ENCODE data around the gene DDX10. TPM values are rescaled to one million over a fixed set of nuclear protein-coding genes. Genes with fewer than 3 reads are reported as not detected.

Gene DDX10
- polyA plus RNA-seq, 1 of the 3 experiments (the other 2 are of a cell fraction): 35.8 TPM

- TF ChIP-seq REST (IDR thresholded peaks at IDR 0.05; ENCODE audit: low read depth, low read length): no peak
- TF ChIP-seq GABPA (IDR thresholded peaks at IDR 0.05; ENCODE audit: low read depth): no peak
- TF ChIP-seq RCOR1 (IDR thresholded peaks at IDR 0.05; ENCODE audit: low read length): no peak
These were observed 18.9 kb upstream of the DDX10 start (continued) for GRCh38 chr11:108645970-108646369.

GRCh38 chr11:108647387-108647700, 17.5 kb upstream of the DDX10 start:
- H3K9ac ChIP-seq: no peak overlapping the region
- no peak overlapping the region for H2AFZ ChIP-seq (ENCODE audit: low read depth)
- H3K4me3 ChIP-seq (ENCODE audit: low read depth in 2 of 2, low read length in 1 of 2): no peak overlapping the region
- no peaks in the 10 kb centered on the region for H3K4me1 ChIP-seq (ENCODE audit: control insufficient read depth in 1 of 2, insufficient read depth in 2 of 2, low read depth in 1 of 2, low read length in 1 of 2)
- no peaks in the 10 kb centered on the region for H4K20me1 ChIP-seq (ENCODE audit: insufficient read depth)
- no peaks in the 10 kb centered on the region for H3K9me2 ChIP-seq
- H3K36me3 ChIP-seq (replicated peaks in 1 of 2; ENCODE audit: control insufficient read depth in 1 of 2, insufficient read depth in 2 of 2, low read length in 1 of 2): no peaks in the 10 kb centered on the region
- H3K79me2 ChIP-seq (ENCODE audit: insufficient read depth): no peaks in the 10 kb centered on the region
- no peak for TF ChIP-seq MAX (IDR thresholded peaks at IDR 0.05; ENCODE audit: low read depth)
- no peak for TF ChIP-seq CHD2 (IDR thresholded peaks at IDR 0.05; ENCODE audit: low read length, partially characterized antibody)
- TF ChIP-seq RXRA (IDR thresholded peaks at IDR 0.05; ENCODE audit: borderline replicate concordance, low read depth): no peak
- TF ChIP-seq FOXJ3 (CRISPR knock-in tag; IDR thresholded peaks at IDR 0.05): no peak
- TF ChIP-seq FOSL2 (IDR thresholded peaks at IDR 0.05; ENCODE audit: borderline replicate concordance, low read depth): no peak
- no peak for TF ChIP-seq NFIC (IDR thresholded peaks at IDR 0.05; ENCODE audit: borderline replicate concordance)
- no peak for TF ChIP-seq RCOR1 (IDR thresholded peaks at IDR 0.05; ENCODE audit: low read length)
- TF ChIP-seq MEF2A (IDR thresholded peaks at IDR 0.05; ENCODE audit: borderline replicate concordance, low read depth): no peak
- no peak for TF ChIP-seq REST (IDR thresholded peaks at IDR 0.05; ENCODE audit: low read depth, low read length)
- no peak for TF ChIP-seq USF2 (IDR thresholded peaks at IDR 0.05; ENCODE audit: borderline replicate concordance, low read depth, low read length)
- no peak for TF ChIP-seq NRF1 (IDR thresholded peaks at IDR 0.05; ENCODE audit: low read depth, low read length)
- no peaks in the 10 kb centered on the region for H3K9me3 ChIP-seq
- CTCF ChIA-PET: interaction anchor here (0.6 to 3.8 kb wide), 11 partner anchors 10 to 553 kb away, joined by 3 to 30 read pairs (median 3); no protein-coding TSS in a partner anchor
- no peaks in the 10 kb centered on the region for H3K27me3 ChIP-seq (ENCODE audit: insufficient read depth)
- POLR2A ChIA-PET: no interaction called here
- H3K4me2 ChIP-seq: no peak overlapping the region
- H3K27ac ChIP-seq (ENCODE audit: low read depth in 2 of 2, low read length in 1 of 2): no peak overlapping the region
- H3F3A ChIP-seq (replicated peaks; ENCODE audit: insufficient read depth): no peaks in the 10 kb centered on the region
- DNase-seq: no peak
- 93% methylated on average over 3 of the region's 3 CpGs for WGBS (ENCODE audit: low lambda C conversion rate)

Data from SK-N-SH (cell line).